Type B pancreatic cell (in vitro differentiated cells): Measurements from ENCODE around the gene PTTG2. TPM values are rescaled to one million over a fixed set of nuclear protein-coding genes. Genes with fewer than 3 reads are reported as not detected.
"Not testable (repeated sequence)": the region's sequence is repeated elsewhere in the genome, so short reads cannot be mapped to it uniquely, and the experiment has no call there.

Experiments
- DNase-seq: peaks from one replicate; pipeline ENCODE4 v3.0.0; 2021; ENCODE audit warnings: mixed read lengths; ENCODE audit not compliant: unreplicated experiment; ENCODE audit errors: extremely low spot score
- H3K27ac Mint-ChIP-seq: 2 replicates; pipeline ENCODE4 v1.8.0; 2021; ENCODE audit warnings: mild to moderate bottlenecking, mixed read lengths
- H3K27me3 Mint-ChIP-seq: 2 replicates; pipeline ENCODE4 v1.8.0; 2021; ENCODE audit warnings: mixed read lengths
- H3K36me3 Mint-ChIP-seq: 2 replicates; pipeline ENCODE4 v1.8.0; 2021; ENCODE audit warnings: mixed read lengths
- H3K4me1 Mint-ChIP-seq: one replicate; pipeline ENCODE4 v1.8.0; 2021; ENCODE audit warnings: mixed read lengths; ENCODE audit not compliant: unreplicated experiment
- H3K4me3 Mint-ChIP-seq: 2 replicates; pipeline ENCODE4 v1.8.0; 2021; ENCODE audit warnings: mild to moderate bottlenecking, mixed read lengths
- H3K9me3 Mint-ChIP-seq: 2 replicates; pipeline ENCODE4 v1.8.0; 2021; ENCODE audit warnings: mixed read lengths
- long read RNA-seq: library from polyadenylated mRNA; unstranded; transcript quantifications from one replicate; pipeline ENCODE4 v2.0.0, GENCODE V29; 2020
- total RNA-seq: library from RNA; stranded (reverse); gene quantifications from 2 replicates; pipeline ENCODE4 v1.2.1, GENCODE V29; 2021; ENCODE audit warnings: low replicate concordance
- TF ChIP-seq, protein P1 (sequence below): fragments of 200-600 bp; sonication (generic); conservative IDR thresholded peaks from 2 replicates; pipeline ENCODE4 v1.5.0; 2021; ENCODE audit warnings: antibody characterized with exemption, mild to moderate bottlenecking

Gene PTTG2
- total RNA-seq = not detected in 2 replicates
- long read RNA-seq = 0 reads

DNA sequence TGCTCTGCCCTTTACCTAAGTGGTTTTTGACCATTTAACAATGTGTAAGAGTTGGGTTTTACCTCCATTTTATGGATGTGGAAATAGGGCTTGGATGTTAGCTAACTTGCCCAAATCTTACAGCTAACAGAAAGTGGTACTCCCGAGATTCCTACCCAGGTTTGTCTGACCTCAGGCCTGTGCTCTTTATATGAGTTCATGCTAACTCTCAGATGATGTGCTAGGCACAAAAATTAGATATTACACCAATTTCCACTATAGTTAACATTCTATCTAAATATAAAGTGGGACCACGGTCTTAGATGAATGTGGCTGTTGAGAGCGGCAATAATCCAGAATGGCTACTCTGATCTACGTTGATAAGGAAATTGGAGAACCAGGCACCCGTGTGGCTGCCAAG is at the start of gene PTTG2:
Gene PTTG2, plus strand, starts transcription at position 301 of the 400 bp plus-strand sequence. Its CDS starts 37 bp downstream, at position 338.
- Mint-ChIP-seq H3K4me3 (no peak within 1 kb of the TSS), H3K9me3 (no peaks in the 10 kb centered on the region), H3K27me3 (no peaks in the 10 kb centered on the region), H3K4me1 (no peaks in the 10 kb centered on the region), H3K36me3 (no peaks in the 10 kb centered on the region), H3K27ac (no peak within 1 kb of the TSS)
- DNase-seq = no peak
- TF ChIP-seq, protein P1, sequence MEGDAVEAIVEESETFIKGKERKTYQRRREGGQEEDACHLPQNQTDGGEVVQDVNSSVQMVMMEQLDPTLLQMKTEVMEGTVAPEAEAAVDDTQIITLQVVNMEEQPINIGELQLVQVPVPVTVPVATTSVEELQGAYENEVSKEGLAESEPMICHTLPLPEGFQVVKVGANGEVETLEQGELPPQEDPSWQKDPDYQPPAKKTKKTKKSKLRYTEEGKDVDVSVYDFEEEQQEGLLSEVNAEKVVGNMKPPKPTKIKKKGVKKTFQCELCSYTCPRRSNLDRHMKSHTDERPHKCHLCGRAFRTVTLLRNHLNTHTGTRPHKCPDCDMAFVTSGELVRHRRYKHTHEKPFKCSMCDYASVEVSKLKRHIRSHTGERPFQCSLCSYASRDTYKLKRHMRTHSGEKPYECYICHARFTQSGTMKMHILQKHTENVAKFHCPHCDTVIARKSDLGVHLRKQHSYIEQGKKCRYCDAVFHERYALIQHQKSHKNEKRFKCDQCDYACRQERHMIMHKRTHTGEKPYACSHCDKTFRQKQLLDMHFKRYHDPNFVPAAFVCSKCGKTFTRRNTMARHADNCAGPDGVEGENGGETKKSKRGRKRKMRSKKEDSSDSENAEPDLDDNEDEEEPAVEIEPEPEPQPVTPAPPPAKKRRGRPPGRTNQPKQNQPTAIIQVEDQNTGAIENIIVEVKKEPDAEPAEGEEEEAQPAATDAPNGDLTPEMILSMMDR = no peak

DNA sequence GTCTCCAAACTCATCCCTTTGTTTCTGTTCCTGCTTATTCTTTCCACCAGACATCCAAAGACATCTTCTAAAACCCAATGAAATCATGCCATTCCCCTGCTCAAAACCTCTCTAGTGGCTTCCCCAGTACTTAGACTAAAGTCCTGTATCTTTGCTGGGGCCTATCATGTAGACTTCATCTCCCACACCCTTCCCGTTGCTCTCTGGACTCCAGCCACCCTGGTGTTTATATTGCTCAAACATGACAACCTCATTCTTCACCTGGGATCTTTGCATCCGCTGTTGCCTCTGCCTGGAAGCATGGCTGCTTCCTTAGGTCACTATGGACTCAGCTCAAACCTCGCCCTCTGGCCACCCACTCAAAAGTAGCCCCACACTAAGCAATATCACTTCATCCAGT is 45.7 kb upstream of the PTTG2 start:
- Mint-ChIP-seq H3K4me3 (no peak overlapping the region), H3K4me1 (no peaks in the 10 kb centered on the region), H3K27me3 (peaks cover 6% of the 10 kb centered on the region), H3K27ac (no peak overlapping the region), H3K9me3 (no peaks in the 10 kb centered on the region), H3K36me3 (no peaks in the 10 kb centered on the region)
- DNase-seq = no peak
- TF ChIP-seq, protein P1 = no peak

DNA sequence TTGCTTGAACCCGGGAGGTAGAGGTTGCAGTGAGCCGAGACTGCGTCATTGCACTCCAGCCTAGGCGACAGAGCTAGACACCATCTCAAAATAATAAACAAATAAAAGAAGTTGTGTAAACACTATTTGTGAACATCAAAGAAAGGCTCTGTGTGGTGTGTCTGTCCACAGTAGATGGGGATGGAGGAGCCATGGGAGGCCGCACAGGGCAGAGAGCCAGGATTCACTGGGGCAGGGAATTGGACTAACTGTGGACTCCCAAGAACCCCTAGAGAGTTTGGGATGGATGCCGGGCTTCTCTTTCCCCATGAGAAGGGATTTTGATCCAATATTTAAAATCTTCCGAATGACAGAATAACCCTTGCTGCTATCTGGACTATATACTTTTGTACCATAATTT is 42.8 kb upstream of the PTTG2 start:
- H3K9me3 Mint-ChIP-seq = peaks cover 6% of the 10 kb centered on the region

DNA sequence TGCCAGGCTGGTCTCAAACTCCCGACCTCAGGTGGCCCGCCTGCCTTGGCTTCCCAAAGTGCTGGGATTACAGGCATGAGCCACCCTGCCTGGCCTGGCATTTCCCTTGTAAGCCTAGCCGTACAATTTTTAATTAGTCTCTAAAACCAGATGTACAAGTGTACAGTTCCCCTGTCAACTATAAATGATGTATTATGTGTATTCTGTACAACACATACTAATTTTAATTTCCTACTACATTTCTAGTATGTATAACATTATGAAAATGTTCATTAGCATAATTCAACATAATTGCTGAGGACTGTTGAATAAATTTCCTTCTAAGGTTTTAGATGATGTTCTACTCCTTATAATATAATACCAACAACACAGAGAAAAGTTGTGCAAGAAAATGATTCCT is 41.5 kb upstream of the PTTG2 start:
- DNase-seq = no peak
- Mint-ChIP-seq H3K27ac (no peak overlapping the region), H3K36me3 (no peaks in the 10 kb centered on the region), H3K4me3 (no peak overlapping the region), H3K9me3 (peaks cover 6% of the 10 kb centered on the region), H3K27me3 (peaks cover 3% of the 10 kb centered on the region), H3K4me1 (no peaks in the 10 kb centered on the region)
- TF ChIP-seq, protein P1 = no peak

More for the DNA sequence above, 42.8 kb upstream of the PTTG2 start:
- no peak for DNase-seq
- TF ChIP-seq, protein P1 = no peak
- no peak overlapping the region for H3K27ac Mint-ChIP-seq
- no peak overlapping the region for H3K4me3 Mint-ChIP-seq
- no peaks in the 10 kb centered on the region for H3K4me1 Mint-ChIP-seq
- peaks cover 6% of the 10 kb centered on the region for H3K27me3 Mint-ChIP-seq
- H3K36me3 Mint-ChIP-seq = no peaks in the 10 kb centered on the region

DNA sequence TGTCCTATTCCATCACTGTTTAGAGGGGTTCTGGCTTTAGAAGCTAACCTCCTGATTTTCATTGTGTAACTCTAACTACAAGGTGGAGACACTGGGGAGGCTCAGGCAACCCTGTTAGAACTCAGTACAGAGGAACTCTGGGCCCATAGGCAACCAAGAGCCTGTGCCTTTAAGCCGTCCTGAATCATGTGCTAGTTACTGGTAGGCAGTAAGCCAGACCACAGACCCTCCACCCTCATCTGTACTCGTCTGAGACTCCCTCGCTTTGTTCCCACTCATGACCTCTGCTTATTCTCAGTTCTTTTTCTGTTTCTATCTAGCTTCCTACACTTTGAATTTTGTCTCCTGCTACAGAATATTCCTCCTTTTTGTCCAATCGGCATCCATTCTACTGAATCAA is 37.9 kb upstream of the PTTG2 start:
- Mint-ChIP-seq H3K27ac (no peak overlapping the region), H3K4me3 (no peak overlapping the region), H3K9me3 (peaks cover 6% of the 10 kb centered on the region), H3K27me3 (peaks cover 2% of the 10 kb centered on the region), H3K4me1 (no peaks in the 10 kb centered on the region), H3K36me3 (no peaks in the 10 kb centered on the region)
- TF ChIP-seq, protein P1 = no peak
- no peak for DNase-seq

DNA sequence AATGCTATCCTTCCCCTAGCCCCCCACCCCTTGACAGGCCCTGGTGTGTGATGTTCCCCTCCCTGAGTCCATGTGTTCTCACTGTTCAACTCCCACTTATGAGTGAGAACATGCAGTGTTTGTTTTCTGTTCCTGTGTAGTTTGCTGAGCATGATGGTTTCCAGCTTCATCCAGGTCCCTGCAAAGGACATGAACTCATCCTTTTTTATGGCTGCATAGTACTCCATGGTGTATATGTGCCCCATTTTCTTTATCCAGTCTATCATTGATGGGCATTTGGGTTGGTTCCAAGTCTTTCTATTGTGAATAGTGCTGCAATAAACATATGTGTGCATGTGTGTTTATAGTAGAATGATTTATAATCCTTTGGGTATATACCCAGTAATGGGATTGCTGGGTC is 37.1 kb upstream of the PTTG2 start:
- H3K9me3 Mint-ChIP-seq, H3K4me3 Mint-ChIP-seq, H3K4me1 Mint-ChIP-seq, H3K27ac Mint-ChIP-seq, H3K27me3 Mint-ChIP-seq, H3K36me3 Mint-ChIP-seq, DNase-seq: not testable (repeated sequence)
